HG03045 (cell line): Measurements from ENCODE around the gene ARID3B.
"Not testable (repeated sequence)": the region's sequence is repeated elsewhere in the genome, so short reads cannot be mapped to it uniquely, and the experiment has no call there.

Experiments
- ATAC-seq: cut with Tn5 transposase; IDR thresholded peaks from one replicate; pipeline ENCODE4 v1.9.1; 2021; ENCODE audit warnings: mild to moderate bottlenecking, moderate library complexity; ENCODE audit not compliant: unreplicated experiment

Gene ARID3B

GRCh38 chr15:74565381-74566085 lies 24.5 kb downstream of the ARID3B start:
- ATAC-seq: no peak

- ATAC-seq: no peak
These were observed 27.6 kb downstream of the ARID3B start for GRCh38 chr15:74568594-74568993.

- ATAC-seq: no peak
These were observed 28.7 kb downstream of the ARID3B start for GRCh38 chr15:74569731-74570070.

GRCh38 chr15:74571191-74571590 lies 30.2 kb downstream of the ARID3B start:
- ATAC-seq: no peak

- ATAC-seq: no peak
These were observed 33.0 kb downstream of the ARID3B start for GRCh38 chr15:74573987-74574386.

- ATAC-seq: no peak
These were observed 37.5 kb downstream of the ARID3B start for GRCh38 chr15:74578496-74578994.

GRCh38 chr15:74579001-74579400 lies 38.0 kb downstream of the ARID3B start:
- ATAC-seq: no peak

GRCh38 chr15:74580538-74581350 lies 39.7 kb downstream of the ARID3B start:
- no peak for ATAC-seq

- no peak for ATAC-seq
These were observed 43.2 kb downstream of the ARID3B start for GRCh38 chr15:74584204-74584603.

GRCh38 chr15:74584779-74585178 lies 43.8 kb downstream of the ARID3B start:
- ATAC-seq: no peak

GRCh38 chr15:74585191-74585590 lies 44.2 kb downstream of the ARID3B start:
- no peak for ATAC-seq

GRCh38 chr15:74585857-74586256 lies 44.8 kb downstream of the ARID3B start:
- ATAC-seq: no peak

- no peak for ATAC-seq
These were observed 48.8 kb downstream of the ARID3B start for GRCh38 chr15:74589826-74590225.

- no peak for ATAC-seq
These were observed 51.2 kb downstream of the ARID3B start for GRCh38 chr15:74592222-74592621.

- no peak for ATAC-seq
These were observed 52.1 kb downstream of the ARID3B start for GRCh38 chr15:74593122-74593521.

- ATAC-seq: no peak
These were observed 53.4 kb downstream of the ARID3B start for GRCh38 chr15:74594455-74594854.

GRCh38 chr15:74595271-74595670 lies 54.3 kb downstream of the ARID3B start:
- no peak for ATAC-seq

- not testable (repeated sequence) for ATAC-seq
These were observed 55.7 kb downstream of the ARID3B start for GRCh38 chr15:74596736-74597135.

- ATAC-seq: not testable (repeated sequence)
These were observed 56.2 kb downstream of the ARID3B start for GRCh38 chr15:74597146-74597705.

- ATAC-seq: peak; percentile 85
These were observed 57.3 kb downstream of the ARID3B start for GRCh38 chr15:74598126-74598842.

GRCh38 chr15:74599156-74599555 lies 58.1 kb downstream of the ARID3B start:
- ATAC-seq: no peak
